GM18519 (cell line): ENCODE data around the gene ARHGEF26.

ENCODE experiments used
- ATAC-seq: cut with Tn5 transposase; IDR thresholded peaks from one replicate; pipeline ENCODE4 v1.9.1; 2021; ENCODE audit warnings: mild to moderate bottlenecking, moderate library complexity; ENCODE audit not compliant: unreplicated experiment, low FRiP score

Gene ARHGEF26

DNA sequence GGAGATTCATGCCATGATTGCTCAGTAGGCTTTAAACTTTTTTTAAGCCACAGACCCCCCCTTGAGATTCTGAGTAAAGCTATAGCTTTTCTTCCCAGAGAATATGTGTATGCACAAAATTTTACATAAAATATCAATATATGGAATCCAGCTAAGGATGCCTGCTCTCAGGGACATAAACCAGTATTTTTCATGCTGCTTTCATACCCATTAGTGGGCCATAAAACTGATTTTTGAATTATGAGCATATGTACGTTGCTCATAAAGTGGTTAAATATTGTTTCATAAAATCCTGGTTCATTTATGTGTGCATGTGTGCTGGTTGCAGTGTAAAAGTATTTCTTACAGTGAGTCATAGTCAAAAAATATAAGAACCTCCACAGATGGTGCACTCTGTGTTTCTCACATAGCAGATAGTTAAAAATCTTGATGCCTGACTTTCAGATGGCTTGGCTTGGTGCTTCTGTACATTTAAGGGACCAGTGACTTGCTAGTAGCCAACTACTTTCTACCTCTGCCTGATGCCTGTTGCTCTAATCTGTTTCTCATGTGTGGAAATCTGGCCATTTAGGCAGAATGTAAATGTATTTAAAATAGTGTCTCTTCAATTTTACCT is 71.9 kb downstream of the ARHGEF26 start:
- ATAC-seq = no peak

DNA sequence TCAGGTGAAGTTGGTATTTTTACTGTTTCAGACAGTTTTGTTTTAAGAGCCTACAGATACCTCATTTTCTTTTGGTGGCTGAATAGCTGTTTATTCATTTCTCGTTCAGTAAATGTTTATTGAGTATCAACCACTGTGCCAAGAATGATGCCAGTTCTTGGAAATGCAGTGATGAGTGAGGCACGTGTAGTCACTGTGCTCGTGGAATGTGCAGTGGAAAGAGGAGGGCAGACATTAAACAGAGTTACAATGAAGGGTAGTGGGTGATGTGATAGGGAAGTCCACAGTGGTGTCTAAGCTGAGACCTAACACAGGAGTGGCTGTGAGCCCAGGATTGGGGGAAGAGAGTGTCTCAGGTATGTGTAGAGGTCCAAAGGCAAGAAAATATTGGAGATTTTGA is 73.7 kb downstream of the ARHGEF26 start:
- no peak for ATAC-seq

DNA sequence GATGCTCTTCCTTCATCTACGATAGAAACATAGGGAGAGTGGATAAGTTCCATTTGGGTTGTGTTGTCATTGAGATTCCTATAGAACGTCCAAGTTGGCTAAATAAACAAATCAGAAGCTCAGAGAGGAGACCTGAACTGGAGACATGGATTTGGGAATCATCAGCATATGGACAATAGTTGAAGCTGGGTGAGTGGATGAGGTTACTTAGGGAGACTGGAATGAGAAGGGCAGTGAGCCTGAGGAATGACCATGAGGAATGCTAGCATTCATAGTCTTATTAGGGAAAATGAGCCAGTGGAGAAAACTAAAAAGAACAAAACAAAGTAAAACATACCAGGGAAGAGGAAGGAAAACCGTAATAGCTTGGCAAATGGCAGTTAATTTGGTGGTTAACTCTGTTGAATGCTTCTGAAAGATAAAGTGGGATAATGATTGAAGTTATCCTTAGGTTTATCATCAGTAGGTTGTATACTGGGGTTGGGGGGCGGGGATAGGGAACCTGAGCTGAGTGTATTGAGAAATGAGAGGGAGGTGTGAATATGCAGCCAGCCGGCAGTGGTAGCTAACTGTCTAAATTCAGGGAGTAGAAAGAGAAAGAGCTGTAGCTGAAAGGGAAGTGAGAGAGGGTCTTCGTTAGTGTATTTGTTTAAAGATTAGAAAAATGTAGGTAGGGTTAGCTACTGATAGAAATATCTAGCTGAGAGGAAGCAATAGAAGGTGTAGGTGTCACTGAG is 74.6 kb downstream of the ARHGEF26 start:
- no peak for ATAC-seq

DNA sequence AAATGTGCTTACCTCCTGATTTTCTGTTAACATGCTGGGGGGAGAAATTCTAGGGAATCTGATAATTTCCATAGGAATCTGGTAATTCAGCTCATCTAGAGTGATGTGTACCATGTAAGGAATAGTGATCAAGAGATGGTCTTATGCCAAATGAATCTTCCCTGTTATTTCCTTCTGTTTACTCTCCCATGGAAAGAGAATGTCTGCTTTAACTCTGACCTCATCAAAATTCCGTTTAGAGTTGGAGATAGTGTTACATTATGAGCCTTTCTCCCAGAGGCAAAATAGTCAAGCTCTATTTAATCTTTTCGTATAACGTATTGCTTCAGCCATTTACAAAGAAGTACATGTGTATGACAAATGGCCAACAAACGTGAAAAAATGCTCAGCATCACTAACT is 76.6 kb downstream of the ARHGEF26 start:
- ATAC-seq = no peak

DNA sequence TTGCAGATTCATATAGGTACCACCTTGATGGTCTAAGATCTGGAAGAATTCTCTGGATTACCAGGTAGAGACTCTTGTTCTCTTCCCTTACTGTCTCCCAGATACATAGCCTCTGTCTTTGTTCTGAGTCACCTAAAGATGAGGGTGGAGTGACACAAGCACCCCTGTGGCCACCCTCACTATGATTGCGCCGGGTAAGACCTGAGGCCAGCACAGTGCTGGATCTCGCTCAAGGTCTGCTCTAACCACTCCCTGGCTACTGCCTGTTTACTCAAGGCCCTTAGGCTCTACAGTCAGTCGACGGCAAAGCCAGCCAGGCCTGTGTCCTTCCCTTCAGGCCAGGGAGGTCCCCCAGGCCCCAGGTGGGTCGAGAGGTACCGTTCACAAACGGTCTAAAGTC is 88.3 kb downstream of the ARHGEF26 start:
- no peak for ATAC-seq

DNA sequence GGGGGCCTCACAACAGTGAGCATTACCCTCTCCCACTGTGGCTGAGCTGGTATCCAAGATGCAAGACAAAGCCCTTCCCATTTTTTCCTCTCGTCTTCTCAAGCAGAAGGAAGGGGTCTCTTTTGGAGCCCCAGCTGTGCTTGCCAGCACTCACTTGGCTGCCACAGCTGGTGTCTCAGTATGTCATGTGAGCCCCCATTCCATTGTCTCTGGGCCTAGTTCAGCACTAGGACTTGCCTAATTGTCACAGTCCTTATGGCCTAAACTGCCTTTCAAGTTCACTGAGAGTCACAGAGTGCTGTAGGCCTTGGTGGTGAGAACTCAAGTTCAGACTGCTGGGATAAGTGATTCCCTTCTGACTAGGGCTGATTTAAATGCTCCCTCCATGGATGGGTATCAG is 89.8 kb downstream of the ARHGEF26 start:
- no peak for ATAC-seq

DNA sequence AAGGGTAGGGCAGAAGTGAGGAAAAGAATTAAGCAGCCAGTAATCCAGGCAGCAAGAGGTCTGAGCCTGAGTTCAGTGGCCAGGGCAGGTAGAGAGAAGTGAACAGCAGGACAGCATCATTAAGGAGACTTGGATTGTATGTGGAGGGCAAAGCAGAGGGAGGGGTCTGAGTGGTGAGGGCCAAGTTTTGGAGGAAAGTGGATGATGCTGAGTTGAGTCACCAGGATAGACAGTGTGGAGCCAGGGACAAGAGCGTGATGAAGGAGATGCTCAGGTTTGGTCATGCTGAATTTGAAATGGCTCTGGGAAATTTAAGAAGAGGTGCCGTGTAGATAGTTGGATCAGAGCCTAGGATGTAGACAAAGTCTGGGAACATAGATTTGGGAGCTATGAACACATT is 93.1 kb downstream of the ARHGEF26 start:
- ATAC-seq = no peak

DNA sequence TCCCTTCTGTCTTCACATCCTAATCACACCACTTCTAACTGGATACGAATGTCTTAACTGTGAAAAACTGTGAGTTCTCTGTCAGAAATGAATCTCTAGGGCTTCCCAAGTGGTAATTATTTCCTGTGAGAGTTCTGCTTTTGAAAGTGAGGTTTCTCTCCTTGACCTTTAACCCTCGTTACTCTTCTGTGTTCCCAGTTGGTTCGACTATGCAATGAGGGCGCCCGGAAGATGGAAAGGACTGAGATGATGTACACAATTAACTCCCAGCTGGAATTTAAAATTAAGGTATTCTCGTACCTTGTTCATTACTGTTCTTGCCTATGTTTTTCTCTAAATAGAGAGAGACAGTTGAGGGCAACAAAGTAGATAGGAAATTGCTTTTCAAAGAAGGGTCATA is 96.5 kb downstream of the ARHGEF26 start:
- no peak for ATAC-seq

DNA sequence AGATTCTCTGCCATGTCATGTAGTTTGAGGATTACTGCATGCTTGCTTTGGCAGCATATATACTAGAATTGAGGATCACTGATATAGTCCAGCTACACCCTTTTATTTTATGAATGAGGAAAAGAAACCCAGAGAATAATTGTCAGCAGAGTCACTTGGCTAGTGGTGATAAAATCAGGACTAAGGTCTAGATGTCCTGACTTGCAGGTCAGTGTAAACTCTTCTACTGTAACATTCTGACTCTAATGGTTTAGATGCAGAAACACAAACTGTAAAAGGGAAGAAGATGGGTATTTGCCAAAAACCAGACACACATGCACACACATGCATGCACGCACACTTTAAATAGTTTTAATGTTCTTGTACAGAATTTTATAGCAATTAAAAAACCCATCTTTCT is 97.5 kb downstream of the ARHGEF26 start:
- no peak for ATAC-seq

DNA sequence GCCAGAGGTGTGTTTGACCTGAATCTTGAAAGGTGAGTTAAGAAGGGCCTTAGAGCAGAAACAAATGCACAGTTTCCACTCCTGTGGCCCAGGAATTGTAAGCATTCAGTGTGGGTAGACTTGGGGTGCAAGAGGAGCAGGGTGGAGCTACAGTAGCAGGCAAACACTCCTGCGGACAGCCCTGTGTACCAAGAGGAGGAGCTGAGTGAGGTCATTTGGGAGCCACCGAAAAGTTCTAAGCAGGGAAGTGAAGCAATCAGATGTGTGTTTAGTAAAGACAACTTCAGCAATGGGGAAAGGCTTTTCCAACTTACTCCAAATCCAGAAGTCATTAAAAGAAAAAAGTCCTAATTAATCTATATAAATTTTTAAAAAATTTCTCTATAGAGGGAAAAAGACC is 99.3 kb downstream of the ARHGEF26 start:
- no peak for ATAC-seq

DNA sequence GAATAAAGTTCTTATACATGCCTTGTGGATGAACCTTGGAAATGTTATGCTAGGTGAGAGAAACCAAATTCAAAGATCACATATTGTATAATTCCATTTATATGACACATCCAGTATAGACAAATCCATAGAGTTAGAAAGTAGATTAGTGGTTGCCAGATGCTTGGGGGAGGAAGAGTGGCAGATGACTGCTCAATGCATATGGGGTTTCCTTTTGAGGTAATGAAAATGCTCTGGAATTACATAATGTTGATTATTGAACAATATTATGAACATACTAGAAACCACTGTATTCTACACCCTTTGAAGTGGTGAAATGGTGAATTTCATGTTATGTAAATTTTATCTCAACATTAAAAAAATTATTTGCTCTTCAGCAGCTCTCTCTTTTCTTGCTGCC is 102.3 kb downstream of the ARHGEF26 start:
- no peak for ATAC-seq

DNA sequence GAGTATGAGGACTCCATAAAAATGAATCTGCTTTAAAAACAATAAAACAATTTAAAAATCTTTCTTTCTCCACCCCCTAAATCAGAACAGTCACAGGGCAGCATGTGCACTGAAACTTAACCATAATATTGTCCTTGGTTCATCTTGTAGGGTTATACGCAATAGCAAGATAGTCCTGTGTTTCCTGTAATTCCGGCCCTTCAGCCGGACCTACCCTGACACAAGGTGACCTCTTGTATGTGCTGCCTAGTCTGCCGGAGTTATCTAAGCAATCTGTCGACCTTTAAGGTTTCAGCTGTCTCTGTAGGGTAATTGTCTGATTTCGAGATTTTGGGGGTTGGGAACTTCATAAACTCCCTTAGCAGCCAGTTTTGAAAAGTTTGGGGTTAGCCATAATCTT is 103.2 kb downstream of the ARHGEF26 start:
- ATAC-seq = no peak

DNA sequence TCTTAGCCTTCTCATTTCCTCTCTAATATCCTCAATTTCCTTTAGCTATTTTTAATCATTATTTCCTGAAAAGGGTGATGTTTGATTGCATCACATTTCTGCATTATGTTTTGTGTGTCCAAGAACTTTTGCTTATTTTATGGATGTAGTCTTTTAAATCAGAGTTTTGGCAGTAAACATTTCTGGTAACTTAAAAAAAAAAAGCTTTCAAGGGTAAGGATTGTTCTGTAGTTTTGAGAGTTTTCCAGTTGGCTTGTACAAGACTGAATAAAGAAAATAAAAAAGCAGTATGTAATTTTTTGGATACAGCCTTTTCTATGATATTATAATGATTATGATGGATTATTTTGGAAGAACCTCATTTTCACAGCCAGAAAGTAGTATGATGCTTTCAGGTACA is 103.7 kb downstream of the ARHGEF26 start:
- no peak for ATAC-seq

DNA sequence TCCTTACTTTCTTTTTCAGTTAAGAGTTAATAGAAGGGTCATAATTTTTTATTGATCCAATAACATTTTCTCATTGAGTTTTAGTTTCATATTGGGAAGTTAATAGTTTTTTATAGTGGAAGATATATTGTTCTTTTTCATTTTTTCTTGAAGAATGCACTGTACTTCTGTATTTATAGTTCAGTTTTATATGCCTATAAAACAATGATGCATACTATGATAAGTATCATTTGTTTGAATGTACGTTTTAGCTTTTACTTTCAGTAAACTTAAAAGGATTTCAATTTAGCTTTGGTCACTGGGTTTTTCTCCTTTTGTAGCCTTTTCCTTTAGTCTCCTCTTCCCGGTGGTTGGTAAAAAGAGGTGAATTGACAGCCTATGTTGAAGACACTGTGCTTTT is 104.3 kb downstream of the ARHGEF26 start:
- ATAC-seq = no peak

DNA sequence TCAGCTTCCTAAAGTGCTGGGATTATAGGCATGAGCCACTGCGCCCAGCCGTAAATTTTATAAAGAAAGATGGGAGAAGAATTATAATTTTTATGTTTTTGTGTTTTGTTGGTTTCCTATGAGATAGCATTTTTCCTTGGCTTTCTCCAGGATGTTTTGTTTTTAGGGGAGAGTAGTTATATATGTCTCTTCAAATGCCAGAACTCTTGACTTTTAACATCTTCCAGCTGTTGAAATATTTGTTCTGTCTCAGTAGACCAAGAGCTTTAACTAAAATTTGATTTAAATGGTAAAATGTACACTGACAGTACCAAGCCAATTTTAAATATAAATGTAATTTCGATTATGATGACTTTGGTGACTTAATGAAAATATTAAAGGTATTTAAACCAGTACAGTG is 106.3 kb downstream of the ARHGEF26 start:
- no peak for ATAC-seq

DNA sequence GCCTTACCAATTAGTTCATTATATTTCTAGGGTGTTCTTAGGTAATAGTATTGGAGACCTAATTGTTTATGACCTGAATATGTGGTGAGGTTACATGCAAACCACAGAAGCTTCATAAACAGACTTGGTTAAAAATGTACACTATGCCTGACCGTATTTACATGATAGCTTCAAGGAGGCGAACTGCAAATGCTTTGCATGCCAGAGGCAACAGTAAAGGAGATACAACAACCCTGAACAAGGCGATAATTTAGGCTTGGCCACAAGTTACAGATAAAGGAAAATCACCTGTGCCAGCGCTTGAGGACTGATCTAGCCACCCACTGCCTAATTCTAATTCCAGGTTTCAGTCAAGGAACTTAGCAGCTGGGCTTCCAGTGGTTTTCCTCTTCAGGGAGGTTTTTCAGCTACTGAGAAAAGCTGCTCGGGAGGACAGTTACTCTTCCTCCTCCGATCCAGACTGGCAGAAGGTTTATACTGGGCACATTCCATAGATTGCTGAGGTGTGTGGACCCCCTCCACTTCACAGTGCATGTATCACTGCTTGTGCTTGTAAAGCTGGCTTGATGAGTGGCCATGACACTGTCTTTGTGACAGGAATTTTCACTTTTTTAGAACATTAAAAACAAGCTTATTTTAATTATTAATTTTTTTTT is 107.5 kb downstream of the ARHGEF26 start:
- no peak for ATAC-seq

DNA sequence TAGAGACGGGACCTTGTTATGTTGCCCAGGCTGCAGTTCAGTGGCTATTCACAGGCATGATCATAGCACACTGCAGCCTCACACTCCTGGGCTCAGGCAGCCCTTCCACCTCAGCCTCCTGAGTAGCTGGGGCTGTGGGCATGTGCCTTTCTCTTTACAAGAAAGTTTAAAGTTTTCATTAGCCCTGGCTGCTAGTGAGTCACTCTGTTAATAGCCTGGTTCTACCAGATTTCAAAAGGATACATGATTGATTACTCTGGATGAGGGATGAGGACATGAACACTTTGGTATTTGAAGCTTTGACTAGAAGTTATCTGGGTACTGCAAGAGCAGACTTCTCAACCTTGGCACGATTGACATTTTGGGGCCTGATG is 108.0 kb downstream of the ARHGEF26 start:
- no peak for ATAC-seq

DNA sequence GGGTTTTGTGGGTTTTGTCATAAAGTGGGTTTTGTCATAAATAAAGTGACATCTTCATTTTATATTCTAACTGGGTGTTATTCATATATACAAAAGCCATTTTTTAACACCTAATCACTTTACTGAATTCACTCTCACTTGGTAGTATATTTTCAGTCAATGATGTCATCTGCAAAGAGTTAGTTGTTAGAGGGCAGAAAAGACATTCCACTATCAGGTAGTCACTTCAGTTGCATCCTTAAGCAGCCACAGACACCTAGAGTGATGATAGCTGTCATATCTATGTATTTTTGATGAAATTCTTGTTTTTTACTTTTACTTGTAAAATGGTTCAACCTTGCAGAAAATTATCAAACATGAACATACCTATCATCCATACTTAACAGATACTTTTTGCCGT is 114.1 kb downstream of the ARHGEF26 start:
- ATAC-seq = no peak

DNA sequence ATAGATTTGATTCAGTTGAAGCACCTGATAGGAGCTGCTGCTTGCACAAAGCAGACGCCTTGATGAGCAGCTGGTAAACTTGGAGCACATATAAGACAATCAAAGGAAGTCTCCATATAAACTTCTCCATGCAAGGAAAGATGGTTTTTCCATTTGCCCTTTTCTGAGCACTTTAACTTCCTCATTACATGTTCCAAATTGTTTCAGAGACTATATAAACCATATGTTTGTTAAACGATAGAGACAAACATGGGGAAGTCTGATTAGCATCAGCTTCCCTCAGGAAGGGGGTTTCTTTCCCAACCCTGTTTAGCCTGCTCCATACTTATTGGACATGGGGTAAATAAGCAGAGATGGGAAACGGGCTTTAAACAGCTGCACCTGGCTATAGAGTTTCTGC is 115.1 kb downstream of the ARHGEF26 start:
- no peak for ATAC-seq

DNA sequence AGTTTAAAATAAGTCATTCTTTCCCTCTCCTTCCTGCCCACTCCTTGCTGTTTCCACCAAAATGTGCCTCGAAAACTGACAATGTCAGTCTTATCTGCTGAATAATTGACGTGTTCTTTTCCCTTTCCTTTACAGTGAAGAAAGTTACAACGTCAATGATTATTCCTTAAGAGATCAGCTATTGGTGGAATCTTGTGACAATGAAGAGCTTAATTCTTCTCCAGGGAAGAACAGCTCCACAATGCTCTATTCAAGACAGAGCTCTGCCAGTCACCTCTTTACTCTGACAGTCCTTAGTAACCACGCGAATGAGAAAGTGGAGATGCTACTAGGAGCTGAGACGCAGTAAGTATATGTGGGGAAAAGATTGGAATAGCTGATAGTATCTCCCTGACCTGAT is 119.0 kb downstream of the ARHGEF26 start:
- no peak for ATAC-seq

DNA sequence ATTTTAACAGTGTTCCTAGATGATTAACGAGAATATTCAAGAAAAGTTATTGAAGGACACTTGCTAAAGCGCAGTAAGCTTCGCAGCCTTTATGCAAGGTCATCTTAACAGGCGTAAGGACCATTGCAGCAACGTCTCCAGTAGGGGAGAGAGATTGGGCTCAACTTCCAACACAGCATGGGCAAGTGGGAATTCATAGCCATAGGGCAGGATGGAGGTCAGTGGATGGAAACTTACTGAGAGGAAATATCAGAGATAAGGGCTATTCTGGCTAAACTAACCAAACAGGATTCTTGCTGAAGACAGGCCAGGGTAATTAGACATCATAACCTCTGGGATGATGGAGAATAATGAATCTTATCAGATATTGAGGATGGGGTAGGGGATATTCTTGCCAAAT is 120.3 kb downstream of the ARHGEF26 start:
- ATAC-seq = no peak

DNA sequence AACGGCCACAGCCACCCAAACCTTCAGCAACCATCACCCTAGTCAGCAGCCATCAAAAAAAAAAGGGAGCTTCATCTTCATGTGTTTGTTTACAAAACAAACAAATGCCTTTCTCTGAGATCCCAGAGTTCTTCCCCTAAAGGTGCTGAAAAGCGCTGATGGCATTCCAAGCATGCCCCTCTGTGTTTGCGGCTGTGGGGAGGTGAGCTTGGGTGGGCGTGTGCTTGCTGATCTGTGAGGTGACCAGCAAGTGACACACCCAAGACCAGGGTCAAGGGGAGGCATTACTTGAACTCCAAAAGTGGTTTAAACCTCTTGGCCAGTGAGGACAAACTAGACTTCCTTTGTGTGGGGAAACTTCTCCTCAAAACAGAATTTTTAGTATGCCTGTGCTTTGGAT is 121.6 kb downstream of the ARHGEF26 start:
- no peak for ATAC-seq
